ENCODE measurements around the gene REP15.
"Not testable (repeated sequence)": the region's sequence is repeated elsewhere in the genome, so short reads cannot be mapped to it uniquely, and the experiment has no call there.

REP15 gene

GRCh38 chr12:27696293-27696652 is at the start of gene REP15:
Gene REP15, plus strand, starts transcription at chr12:27696447. Its CDS starts 116 bp downstream, at chr12:27696563.
- Mint-ChIP-seq H3K9me3 (no peaks in the 10 kb centered on the region), H3K36me3 (no peaks in the 10 kb centered on the region), H3K4me3 (no peak within 1 kb of the TSS), H3K4me1 (no peaks in the 10 kb centered on the region), H3K27ac (no peak within 1 kb of the TSS)
- DNase-seq (ENCODE audit: low spot score in 2 of 2) (no peak), ATAC-seq (no peak)

- Mint-ChIP-seq H3K27ac (no peak overlapping the region), H3K36me3 (no peaks in the 10 kb centered on the region), H3K9me3 (no peaks in the 10 kb centered on the region), H3K4me3 (no peak overlapping the region), H3K4me1 (peaks cover 5% of the 10 kb centered on the region)
- ATAC-seq, result no peak
- DNase-seq (ENCODE audit: low spot score in 2 of 2), result no peak
Observed at GRCh38 chr12:27650011-27650410, 46.2 kb upstream of the REP15 start.

- Mint-ChIP-seq H3K36me3 (no peaks in the 10 kb centered on the region), H3K9me3 (no peaks in the 10 kb centered on the region), H3K27ac (no peak overlapping the region), H3K4me1 (peaks cover 5% of the 10 kb centered on the region), H3K4me3 (no peak overlapping the region)
- ATAC-seq (no peak), DNase-seq (ENCODE audit: low spot score in 2 of 2) (no peak)
Observed at GRCh38 chr12:27651201-27651600, 45.0 kb upstream of the REP15 start.

- Mint-ChIP-seq H3K27ac (no peak overlapping the region), H3K4me3 (no peak overlapping the region), H3K36me3 (no peaks in the 10 kb centered on the region), H3K4me1 (peaks cover 5% of the 10 kb centered on the region), H3K9me3 (no peaks in the 10 kb centered on the region)
- DNase-seq (ENCODE audit: low spot score in 2 of 2) (peak in 1 of 2 donors; percentile 15), ATAC-seq (no peak)
Observed at GRCh38 chr12:27652174-27652763, 44.0 kb upstream of the REP15 start.

GRCh38 chr12:27653661-27654060 is 42.6 kb upstream of the REP15 start:
- no peak for ATAC-seq
- no peak for DNase-seq (ENCODE audit: low spot score in 2 of 2)
- Mint-ChIP-seq H3K4me3 (no peak overlapping the region), H3K4me1 (peaks cover 5% of the 10 kb centered on the region), H3K36me3 (no peaks in the 10 kb centered on the region), H3K9me3 (no peaks in the 10 kb centered on the region), H3K27ac (no peak overlapping the region)

GRCh38 chr12:27655476-27655875 is 40.8 kb upstream of the REP15 start:
- not testable (repeated sequence) for H3K27ac Mint-ChIP-seq; H3K4me3 Mint-ChIP-seq; DNase-seq (ENCODE audit: low spot score in 2 of 2); ATAC-seq; H3K9me3 Mint-ChIP-seq; H3K36me3 Mint-ChIP-seq; H3K4me1 Mint-ChIP-seq

GRCh38 chr12:27657296-27657695 is 39.0 kb upstream of the REP15 start:
- ATAC-seq, result no peak
- H3K36me3 Mint-ChIP-seq, result no peaks in the 10 kb centered on the region
- peaks cover 2% of the 10 kb centered on the region for H3K4me1 Mint-ChIP-seq
- H3K27ac Mint-ChIP-seq, result no peak overlapping the region
- no peak for DNase-seq (ENCODE audit: low spot score in 2 of 2)
- no peak overlapping the region for H3K4me3 Mint-ChIP-seq
- H3K9me3 Mint-ChIP-seq, result no peaks in the 10 kb centered on the region

GRCh38 chr12:27665704-27666103 is 30.5 kb upstream of the REP15 start:
- Mint-ChIP-seq H3K4me1 (no peaks in the 10 kb centered on the region), H3K4me3 (no peak overlapping the region), H3K27ac (no peak overlapping the region), H3K36me3 (no peaks in the 10 kb centered on the region), H3K9me3 (no peaks in the 10 kb centered on the region)
- no peak for DNase-seq (ENCODE audit: low spot score in 2 of 2)
- no peak for ATAC-seq

- no peaks in the 10 kb centered on the region for H3K9me3 Mint-ChIP-seq
- ATAC-seq (no peak), DNase-seq (ENCODE audit: low spot score in 2 of 2) (no peak)
- H3K4me1 Mint-ChIP-seq, result no peaks in the 10 kb centered on the region
- H3K27ac Mint-ChIP-seq, result no peak overlapping the region
- H3K4me3 Mint-ChIP-seq, result no peak overlapping the region
- H3K36me3 Mint-ChIP-seq, result no peaks in the 10 kb centered on the region
Observed at GRCh38 chr12:27666510-27666909, 29.7 kb upstream of the REP15 start.

GRCh38 chr12:27667540-27667939 is 28.7 kb upstream of the REP15 start:
- H3K36me3 Mint-ChIP-seq, result no peaks in the 10 kb centered on the region
- DNase-seq (ENCODE audit: low spot score in 2 of 2) (no peak), ATAC-seq (peak; percentile 99)

GRCh38 chr12:27672051-27672450 is 24.2 kb upstream of the REP15 start:
- Mint-ChIP-seq H3K9me3 (no peaks in the 10 kb centered on the region), H3K27ac (no peak overlapping the region), H3K4me1 (no peaks in the 10 kb centered on the region), H3K4me3 (no peak overlapping the region), H3K36me3 (no peaks in the 10 kb centered on the region)
- ATAC-seq (no peak), DNase-seq (ENCODE audit: low spot score in 2 of 2) (no peak)

More at GRCh38 chr12:27667540-27667939, 28.7 kb upstream of the REP15 start:
- no peak overlapping the region for H3K4me3 Mint-ChIP-seq
- H3K4me1 Mint-ChIP-seq, result no peaks in the 10 kb centered on the region
- H3K9me3 Mint-ChIP-seq, result no peaks in the 10 kb centered on the region
- no peak overlapping the region for H3K27ac Mint-ChIP-seq

- Mint-ChIP-seq H3K36me3 (no peaks in the 10 kb centered on the region), H3K4me1 (no peaks in the 10 kb centered on the region), H3K27ac (no peak overlapping the region), H3K4me3 (no peak overlapping the region), H3K9me3 (no peaks in the 10 kb centered on the region)
- DNase-seq (ENCODE audit: low spot score in 2 of 2) (no peak), ATAC-seq (no peak)
Observed at GRCh38 chr12:27672643-27673042, 23.6 kb upstream of the REP15 start.

GRCh38 chr12:27673101-27673718 is 23.0 kb upstream of the REP15 start:
- Mint-ChIP-seq H3K27ac (no peak overlapping the region), H3K9me3 (no peaks in the 10 kb centered on the region), H3K4me3 (no peak overlapping the region), H3K4me1 (no peaks in the 10 kb centered on the region), H3K36me3 (no peaks in the 10 kb centered on the region)
- ATAC-seq (no peak), DNase-seq (ENCODE audit: low spot score in 2 of 2) (no peak)

- Mint-ChIP-seq H3K27ac (no peak overlapping the region), H3K36me3 (no peaks in the 10 kb centered on the region), H3K9me3 (no peaks in the 10 kb centered on the region), H3K4me3 (no peak overlapping the region), H3K4me1 (no peaks in the 10 kb centered on the region)
- DNase-seq (ENCODE audit: low spot score in 2 of 2) (no peak), ATAC-seq (no peak)
Observed at GRCh38 chr12:27674989-27675388, 21.3 kb upstream of the REP15 start.

GRCh38 chr12:27680619-27681018 is 15.6 kb upstream of the REP15 start:
- H3K36me3 Mint-ChIP-seq, result no peaks in the 10 kb centered on the region
- H3K9me3 Mint-ChIP-seq, result no peaks in the 10 kb centered on the region
- DNase-seq (ENCODE audit: low spot score in 2 of 2) (no peak), ATAC-seq (no peak)
- no peak overlapping the region for H3K4me3 Mint-ChIP-seq
- H3K4me1 Mint-ChIP-seq, result no peaks in the 10 kb centered on the region
- H3K27ac Mint-ChIP-seq, result no peak overlapping the region

GRCh38 chr12:27682534-27682933 is 13.7 kb upstream of the REP15 start:
- no peak for ATAC-seq
- no peak overlapping the region for H3K4me3 Mint-ChIP-seq
- no peaks in the 10 kb centered on the region for H3K9me3 Mint-ChIP-seq
- DNase-seq (ENCODE audit: low spot score in 2 of 2), result no peak
- H3K27ac Mint-ChIP-seq, result no peak overlapping the region
- no peaks in the 10 kb centered on the region for H3K4me1 Mint-ChIP-seq
- no peaks in the 10 kb centered on the region for H3K36me3 Mint-ChIP-seq

Data from stimulated activated effector memory CD8-positive, alpha-beta T cell treated with anti-CD3 and anti-CD28 coated beads, Interleukin-12 subunit alpha, Interleukin-12 subunit beta, amount 100 ng/mL, for 72 hours (primary cell).